Amniotic stem cell (primary cell): ENCODE data around the gene SNAPC4.

Experiments
- DNase-seq: peaks from one replicate; lab custom pipeline; 2025; lab: John Stamatoyannopoulos, UW

The SNAPC4 gene, protein sequence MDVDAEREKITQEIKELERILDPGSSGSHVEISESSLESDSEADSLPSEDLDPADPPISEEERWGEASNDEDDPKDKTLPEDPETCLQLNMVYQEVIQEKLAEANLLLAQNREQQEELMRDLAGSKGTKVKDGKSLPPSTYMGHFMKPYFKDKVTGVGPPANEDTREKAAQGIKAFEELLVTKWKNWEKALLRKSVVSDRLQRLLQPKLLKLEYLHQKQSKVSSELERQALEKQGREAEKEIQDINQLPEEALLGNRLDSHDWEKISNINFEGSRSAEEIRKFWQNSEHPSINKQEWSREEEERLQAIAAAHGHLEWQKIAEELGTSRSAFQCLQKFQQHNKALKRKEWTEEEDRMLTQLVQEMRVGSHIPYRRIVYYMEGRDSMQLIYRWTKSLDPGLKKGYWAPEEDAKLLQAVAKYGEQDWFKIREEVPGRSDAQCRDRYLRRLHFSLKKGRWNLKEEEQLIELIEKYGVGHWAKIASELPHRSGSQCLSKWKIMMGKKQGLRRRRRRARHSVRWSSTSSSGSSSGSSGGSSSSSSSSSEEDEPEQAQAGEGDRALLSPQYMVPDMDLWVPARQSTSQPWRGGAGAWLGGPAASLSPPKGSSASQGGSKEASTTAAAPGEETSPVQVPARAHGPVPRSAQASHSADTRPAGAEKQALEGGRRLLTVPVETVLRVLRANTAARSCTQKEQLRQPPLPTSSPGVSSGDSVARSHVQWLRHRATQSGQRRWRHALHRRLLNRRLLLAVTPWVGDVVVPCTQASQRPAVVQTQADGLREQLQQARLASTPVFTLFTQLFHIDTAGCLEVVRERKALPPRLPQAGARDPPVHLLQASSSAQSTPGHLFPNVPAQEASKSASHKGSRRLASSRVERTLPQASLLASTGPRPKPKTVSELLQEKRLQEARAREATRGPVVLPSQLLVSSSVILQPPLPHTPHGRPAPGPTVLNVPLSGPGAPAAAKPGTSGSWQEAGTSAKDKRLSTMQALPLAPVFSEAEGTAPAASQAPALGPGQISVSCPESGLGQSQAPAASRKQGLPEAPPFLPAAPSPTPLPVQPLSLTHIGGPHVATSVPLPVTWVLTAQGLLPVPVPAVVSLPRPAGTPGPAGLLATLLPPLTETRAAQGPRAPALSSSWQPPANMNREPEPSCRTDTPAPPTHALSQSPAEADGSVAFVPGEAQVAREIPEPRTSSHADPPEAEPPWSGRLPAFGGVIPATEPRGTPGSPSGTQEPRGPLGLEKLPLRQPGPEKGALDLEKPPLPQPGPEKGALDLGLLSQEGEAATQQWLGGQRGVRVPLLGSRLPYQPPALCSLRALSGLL (N-terminal part only)

DNA sequence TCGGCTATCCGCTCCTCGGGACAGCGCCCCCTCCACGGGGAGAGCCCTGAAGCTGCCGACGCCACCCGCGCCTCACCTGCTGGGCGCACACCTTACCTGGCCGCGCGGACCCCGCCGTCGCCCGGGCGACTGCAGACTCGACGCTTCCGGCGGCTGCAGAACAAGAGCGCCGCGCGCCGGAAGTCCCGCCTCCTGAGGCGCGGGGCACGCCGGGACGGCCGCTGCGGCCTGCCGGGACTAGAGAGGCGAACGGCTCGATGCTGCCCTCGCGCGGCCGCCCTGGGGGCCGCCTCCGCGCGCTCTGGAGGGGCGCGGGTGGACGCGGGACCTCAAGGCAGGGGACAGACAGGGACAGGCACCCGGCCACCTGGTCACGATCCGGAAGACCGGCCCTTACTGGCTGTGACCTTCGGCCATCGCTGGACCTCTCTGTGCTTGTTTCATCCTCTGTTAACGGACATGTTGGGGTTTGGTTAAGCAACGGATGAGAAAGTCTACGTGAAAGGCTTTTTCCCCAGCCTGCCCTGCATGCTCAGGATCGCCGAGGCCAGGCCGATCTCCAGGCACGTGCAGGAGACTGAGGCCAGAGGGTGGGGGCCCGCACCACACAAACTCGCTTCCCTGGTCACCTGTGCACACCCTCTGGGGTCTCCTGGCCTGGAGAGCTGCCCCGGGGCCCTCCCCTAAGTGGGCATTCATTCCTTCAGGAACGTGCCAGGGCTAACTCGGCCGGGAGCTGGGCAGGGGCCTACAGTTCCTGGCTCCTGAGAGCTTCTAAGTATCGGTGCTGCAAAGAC lies at the start of gene SNAPC4:
Gene SNAPC4 (minus strand): TSS at position 133 of the 797 bp plus-strand sequence. CDS start 1,742 bp downstream, outside the sequence.
- peak; percentile 62 for DNase-seq

DNA sequence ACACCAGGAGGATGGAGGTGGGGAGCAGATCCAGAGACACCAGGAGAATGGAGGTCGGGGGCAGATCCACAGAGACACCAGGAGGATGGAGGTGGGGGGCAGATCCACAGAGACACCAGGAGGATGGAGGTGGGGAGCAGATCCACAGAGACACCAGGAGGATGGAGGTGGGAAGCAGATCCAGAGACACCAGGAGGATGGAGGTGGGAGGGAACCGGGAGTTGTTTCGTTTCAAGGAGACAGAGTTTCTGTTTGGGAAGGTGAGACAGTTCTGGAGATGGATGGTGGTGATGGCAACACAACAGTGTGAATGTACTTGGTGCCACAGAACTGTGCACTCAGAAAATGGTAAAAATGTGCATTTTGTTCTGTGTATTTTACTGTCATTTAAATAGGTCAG lies 48.7 kb upstream of the SNAPC4 start:
- DNase-seq = no peak

DNA sequence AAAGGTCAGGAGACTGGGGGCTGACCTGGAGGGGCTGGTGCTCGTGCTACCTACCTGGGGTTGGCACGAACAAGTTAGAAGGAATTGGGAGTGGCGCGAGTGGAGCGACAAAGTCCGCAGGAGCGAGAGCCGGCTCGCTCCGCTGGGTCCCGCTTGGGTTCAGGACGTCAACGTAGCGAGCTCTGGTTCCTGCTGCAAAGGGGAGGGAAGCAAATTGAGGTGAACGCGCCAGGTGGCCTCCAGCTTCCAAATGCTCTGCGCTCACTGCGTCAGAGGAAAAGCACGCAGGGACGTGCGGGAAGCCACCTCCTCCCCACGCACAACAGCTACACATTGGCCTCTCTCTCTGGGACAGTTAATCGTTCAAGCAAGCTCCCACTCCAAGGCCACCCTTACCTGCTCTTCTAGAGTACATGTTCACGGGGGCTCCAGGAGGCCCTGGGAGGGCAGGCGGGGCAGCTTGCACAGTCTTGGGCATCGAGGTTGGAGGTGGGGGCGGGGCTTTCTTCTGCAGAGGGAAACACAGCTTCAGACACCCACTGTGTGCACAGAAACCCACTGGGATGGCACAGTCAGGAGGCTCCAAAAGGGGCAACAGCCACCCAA lies 47.3 kb upstream of the SNAPC4 start:
- DNase-seq = no peak

DNA sequence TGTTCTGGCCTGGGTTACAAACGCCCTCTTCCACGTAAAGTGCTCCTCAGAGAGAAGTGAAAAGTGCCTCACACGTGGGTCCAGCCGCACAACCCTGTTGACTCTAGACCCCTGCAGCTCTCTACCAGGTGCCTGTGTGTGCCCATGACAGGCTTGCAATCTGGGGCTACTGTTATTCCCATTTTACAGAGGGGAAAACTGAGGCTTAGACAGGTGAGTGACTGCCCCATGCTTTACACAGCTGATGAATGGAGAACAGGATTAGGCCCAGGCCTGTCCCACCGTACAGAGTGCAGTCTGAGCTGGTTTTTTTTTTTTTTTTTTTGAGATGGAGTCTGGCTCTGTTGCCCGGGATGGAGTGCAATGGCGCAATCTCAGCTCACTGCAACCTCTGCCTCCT lies 45.8 kb upstream of the SNAPC4 start:
- no peak for DNase-seq

DNA sequence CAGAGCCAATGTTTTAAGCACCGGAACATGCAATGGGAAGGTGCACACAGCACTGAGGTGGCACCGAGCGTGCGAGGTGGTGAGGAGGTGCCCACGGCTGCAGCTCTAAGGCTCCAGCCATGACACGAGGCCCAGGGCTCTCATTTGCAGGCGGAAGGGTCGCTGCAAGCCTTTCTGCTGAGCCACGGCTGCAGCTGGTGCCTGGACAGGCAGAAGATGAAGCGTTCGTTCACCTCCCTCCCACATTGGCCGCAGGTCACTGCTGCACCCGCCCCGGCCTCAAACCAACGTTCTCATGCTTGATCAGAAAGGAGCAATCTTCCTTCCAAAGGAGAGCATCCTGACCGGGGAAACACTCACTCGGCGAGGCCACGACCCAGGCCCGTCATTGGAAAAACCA lies 44.1 kb upstream of the SNAPC4 start:
- no peak for DNase-seq

DNA sequence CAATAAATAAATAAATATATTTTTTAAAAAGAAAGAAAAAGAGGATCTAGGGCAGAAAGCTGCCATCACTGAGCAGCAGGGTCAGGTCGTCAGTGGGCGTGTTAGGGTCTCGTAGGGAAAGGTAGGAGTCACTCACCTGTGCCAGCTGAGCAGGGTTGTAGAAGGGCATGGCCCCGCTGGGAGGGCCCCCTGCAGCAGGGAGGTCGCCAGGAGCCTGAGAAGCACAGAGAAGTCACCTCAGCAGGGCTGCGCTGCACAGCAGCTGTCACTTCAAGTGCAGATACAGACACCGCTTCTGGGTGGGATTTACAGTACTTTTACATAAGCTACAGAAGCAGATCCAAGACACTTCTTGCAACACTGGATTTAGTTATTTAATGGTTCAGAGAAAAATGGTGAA lies 43.7 kb upstream of the SNAPC4 start:
- no peak for DNase-seq

DNA sequence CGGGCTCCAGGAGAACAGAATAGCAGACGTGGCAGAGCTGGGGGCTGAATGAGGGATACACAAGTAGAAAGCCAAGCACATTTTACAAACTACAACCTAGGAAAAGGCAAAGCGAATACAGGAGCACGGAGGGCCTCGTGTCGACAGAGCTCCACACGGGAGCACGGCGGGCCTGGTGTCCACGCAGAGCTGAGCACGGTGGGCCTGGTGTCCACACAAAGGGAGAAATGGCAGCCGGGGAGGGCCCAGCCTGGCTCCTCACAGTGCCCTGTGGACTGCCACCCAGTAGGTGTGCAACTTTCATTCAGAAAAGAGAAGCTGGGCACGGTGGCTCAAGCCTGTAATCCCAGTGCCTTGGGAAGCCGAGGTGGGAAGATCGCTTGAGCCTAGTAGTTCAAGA lies 43.1 kb upstream of the SNAPC4 start:
- DNase-seq = no peak

DNA sequence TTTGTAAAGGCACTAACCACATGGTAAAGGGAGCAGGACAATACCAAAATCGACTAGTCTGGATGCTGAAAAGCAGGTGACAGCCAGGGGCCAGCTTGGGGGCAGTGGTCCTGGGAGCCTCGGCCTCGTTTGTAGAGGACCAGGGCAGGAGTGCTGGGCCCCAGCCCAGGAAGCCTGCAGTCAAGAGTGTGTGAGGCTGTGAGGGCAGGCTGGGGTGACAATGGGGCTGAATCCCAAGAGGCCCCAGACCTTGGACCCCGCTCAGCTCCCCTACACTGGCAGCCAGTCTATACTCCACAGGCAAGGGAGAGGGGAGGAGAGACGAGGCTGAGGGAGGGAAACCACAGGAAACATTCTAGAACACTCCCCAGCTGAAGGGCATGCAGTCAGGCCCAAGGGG lies 42.3 kb upstream of the SNAPC4 start:
- DNase-seq = no peak

DNA sequence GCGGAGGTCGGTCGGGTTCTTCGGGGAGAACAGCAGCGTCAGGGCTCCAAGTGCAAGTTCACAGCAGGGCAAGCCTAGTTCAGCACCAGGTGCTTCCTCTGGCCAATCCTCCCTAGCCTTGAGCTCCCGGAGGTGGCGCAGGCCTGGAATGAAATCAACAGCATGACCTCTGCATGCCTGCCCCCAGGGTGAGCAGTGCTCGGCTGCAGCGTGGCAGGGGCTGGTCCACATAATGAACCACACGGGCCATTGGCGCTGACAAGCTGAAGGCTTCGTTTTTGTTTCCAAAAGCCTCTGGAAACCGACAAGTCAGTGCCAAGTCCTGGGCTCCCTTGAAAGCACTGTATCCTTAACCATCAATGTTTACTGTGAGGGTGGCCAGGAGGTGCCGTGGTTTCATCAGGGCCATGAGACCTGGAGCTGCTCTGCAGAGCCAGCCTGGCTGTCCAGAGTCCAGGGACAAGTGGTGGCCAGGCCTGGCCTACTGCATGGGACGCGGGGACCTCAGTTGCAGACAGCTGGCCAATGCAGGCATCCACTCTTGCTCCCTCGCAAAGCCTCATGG lies 41.8 kb upstream of the SNAPC4 start:
- no peak for DNase-seq

DNA sequence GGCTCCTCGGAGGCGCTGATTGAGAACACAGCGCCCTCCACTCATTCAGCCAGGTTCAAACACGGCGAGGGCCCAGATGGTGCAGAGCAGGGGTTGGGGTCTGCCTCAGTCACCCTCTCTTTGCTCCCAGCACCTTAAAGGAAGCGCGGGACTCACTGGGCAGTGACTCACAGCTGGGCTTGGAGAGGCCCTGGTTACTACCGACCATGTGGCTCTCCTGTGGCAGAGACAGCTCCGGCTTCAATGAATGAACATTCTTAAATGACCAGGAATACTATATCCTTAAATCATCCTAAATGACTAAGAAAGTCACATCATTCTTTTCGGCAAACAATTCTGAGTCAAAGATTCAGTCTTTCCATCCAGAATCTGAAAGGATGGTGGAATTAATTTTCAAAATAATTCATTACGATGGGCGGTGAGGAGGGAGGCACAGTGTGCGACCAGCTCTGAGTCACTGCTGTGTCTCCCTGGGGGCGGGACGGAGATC lies 41.3 kb upstream of the SNAPC4 start:
- DNase-seq = no peak

DNA sequence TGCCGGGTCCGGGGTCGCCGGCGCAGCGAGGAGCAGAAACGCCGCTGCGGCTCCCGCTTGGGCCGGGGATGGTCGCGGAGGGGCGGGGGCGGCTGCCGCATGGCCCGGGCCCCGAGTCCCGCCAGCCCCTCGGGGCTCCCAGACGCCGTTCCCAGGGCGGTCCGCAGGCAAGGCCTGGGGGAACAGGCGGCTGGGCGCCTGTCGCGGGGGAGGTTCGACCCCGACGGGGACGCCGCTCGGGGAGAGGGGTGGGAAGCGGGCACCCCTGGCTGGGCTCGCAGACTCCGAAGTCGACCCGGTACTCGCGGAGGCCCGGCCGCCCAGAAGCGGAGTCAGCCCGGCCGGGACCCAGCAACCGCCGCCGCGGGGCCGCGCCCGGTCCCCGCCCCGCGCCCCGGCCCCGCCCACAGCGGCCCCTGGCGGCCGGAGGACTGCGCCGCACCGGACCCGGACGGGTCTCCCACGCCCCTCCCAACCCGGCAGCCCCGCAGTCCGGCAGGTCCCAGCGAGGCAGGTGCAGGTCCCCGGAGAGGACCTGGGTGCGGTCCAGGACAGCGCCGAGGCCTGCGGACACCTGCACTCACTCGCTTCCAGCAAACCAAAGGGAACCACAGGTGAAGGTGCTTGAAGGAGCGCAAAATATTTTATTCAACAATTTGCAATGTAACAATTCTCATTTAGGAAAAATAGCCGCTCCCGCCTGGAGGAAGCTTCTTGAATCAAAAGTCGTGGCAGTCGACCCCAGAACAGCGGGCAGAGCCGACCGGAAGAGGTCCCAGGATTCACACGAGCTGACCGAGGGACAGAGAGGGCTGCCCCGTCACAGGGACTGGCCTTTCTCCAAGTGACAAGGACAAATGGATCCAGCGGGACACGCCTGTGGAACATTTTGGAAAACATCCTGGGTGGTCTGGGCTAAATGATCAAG lies 39.8 kb upstream of the SNAPC4 start, which contains the start of gene INPP5E:
Gene INPP5E (minus strand): TSS at position 365 of the 928 bp plus-strand sequence. CDS start 426 bp downstream, outside the sequence.
- DNase-seq = peak; percentile 5

DNA sequence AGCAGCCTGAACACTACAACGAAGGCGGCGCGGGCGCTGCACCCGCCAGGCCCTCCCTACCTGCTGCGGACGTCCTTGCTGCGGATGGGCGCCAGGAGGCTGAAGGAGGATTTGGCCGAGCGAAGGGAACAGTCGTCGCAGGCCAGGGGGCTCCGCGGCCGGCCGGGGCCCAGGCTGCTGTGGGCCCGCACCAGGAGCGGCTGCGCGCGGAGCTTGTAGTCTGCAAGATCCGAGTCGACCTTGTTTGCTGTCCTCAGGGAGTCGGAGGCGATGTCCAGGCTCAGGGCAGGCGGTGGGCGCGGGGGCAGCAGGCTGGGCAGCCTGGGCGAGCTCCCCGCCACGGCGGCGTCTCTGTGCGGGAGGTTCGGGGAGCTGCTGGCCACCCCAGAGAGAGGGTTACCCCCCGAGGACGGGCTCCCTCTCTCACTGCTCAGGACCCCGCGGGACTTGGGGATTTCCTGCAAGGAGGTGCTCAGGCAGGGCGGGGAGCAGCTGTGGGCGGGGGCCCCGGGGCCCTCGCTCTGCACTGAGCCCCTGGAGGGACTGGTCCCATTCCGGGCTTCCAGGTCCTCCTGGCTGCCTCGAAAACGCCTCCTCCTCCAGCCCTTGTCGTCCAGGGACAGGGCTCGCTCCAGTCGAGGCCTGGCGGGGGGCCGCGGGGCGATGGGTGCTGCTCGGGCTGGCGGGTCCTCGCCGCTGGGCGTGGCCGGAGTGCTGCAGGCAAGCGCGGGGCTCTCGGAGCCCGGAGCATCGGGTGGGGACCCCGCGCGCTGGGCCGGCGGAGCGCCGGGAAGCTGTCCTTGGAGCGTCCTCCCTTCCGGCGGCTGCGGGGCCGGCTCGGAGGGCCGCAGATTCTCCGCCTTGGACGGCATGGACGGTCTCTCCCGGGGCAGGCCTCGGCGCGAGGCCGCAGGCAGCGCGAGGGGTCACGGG lies 38.8 kb upstream of the SNAPC4 start:
- peak; percentile 7 for DNase-seq

DNA sequence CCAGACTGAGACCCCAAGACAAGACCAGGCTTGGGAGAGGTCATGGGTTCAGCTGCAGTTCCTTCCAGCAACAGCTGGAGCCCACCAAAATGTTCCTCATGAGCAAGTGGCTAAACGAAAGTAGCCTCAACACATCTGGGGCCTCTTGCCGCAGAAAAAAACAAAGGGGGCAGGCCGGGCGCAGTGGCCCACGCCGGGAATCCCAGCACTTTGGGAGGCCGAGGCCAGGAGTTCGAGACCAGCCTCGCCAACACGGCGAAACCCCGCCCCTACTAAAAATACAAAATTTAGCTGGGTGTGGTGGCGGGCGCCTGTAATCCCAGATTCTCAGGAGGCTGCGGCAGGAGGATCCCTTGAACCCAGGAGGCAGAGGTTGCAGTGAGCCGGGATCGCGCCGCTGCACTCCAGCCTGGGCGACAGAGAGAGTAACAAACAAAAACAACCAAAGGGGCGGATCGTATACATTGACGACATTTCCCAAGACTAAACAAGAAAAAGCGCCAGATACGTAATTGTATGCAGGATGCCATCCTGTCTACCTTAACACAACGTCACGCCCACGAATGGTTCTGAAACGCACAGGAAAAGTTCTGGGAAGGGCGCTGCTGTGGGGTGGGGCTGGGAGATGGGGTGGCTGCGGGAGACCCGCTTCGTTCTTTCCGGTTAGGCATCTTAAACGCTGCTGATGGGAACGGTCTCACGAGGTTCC lies 38.0 kb upstream of the SNAPC4 start:
- DNase-seq = no peak

DNA sequence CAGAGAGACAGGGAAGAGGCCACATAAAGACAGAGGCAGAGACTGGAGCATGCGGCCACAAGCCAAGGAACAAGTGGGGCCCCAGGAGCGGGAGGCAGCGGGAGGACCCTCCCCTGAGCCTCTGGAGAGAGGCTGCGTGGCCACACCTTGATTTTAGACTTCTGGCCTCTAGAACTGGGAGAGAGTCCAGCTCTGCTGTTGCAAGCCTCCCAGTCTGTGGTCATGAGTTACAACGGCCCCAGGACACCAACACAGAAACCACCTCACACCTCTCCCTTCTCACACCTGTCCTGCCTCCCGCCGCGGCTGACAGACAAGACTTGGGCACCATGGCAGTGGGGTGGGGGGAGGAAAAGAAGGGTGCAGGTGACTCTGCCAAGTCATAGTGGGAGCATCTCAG lies 37.5 kb upstream of the SNAPC4 start:
- no peak for DNase-seq

DNA sequence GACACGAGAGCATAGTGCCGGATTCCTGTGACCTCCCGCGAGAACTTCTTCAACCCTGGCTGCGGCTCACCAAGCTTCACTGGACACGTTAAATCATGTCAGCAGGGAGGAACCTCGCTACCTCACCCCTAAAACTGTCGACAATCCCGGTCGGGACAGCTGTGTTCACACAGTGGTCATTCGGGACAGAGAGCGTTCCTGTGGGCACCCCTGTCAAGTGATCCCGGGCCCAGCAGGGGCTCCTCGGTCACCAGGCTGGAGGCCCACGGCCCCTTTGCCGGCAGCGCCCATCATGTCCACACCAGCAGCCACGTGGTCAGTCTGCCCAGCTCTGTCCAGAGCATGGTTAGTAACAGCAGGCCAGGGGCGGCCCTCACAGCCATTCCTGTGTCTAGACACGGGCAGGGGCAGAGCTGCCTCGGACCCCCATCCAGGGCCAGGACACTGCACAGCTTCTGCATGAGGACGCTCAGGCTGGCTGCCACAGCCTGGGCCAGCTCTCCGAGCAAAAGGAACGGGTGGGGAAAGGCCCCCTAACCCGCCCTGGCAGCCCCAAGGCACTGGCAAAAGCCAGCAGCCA lies 36.2 kb upstream of the SNAPC4 start:
- DNase-seq = no peak

DNA sequence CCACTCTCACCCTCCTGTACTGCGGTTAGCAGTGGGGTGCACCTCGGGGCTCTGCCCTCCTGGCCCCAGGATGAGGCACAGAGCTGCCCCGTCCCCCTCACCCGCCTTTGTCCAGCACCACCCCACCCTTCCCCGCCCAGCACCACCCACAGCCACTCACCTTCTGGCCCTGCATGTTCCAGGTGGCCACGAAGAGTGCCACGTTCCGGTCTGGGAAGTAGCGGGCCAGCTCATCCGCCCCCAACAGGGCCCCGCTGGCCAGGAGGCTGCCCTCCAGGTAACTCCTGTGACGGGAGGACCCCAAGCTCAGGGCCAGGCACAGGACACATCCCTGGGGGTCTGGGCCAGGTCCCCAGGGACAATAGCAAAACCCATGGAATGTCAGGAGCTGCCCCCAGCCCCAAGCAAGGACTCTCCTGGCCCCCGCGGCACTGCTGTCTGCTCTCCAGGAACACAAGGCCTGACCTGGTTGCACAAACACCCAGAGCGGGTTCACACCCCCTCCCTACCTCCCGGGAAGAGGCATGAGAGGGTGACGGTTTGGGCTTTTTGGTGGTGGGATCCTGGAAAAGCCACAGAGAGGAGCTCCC lies 34.7 kb upstream of the SNAPC4 start:
- DNase-seq = no peak
